Activated gamma-delta T cell treated with anti-CD3 and anti-CD28 coated beads, Interleukin-2, amount 50 U/mL, for 16 hours (primary cell): Measurements from ENCODE around the gene ZCCHC9.

ENCODE experiments used
- DNase-seq: peaks from one replicate; pipeline ENCODE4 v3.0.0-alpha.2; 2020; ENCODE audit warnings: low read depth

ZCCHC9 gene

GRCh38 chr5:81355291-81356251 lies 54.2 kb downstream of the ZCCHC9 start:
- no peak for DNase-seq

- DNase-seq = no peak
Observed at GRCh38 chr5:81359108-81359507, 57.7 kb downstream of the ZCCHC9 start.

DNA sequence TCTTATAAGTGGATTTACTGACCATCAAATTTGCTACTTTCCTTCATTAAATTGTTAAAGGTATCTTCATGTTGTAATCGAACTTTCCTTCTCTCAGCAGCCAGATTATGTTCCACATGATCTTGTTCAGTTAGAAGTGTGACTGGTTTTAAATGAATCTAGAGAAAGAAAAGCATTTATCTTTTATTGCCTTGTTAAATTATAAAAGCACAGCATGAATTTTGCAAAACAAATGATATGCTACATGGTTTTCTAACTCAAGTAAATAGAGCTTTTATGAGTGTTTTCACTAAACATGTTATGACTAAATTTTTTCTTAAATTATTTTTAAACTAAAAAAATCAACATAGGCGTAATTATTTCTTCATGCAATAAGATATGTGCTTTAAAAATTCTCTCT lies 58.5 kb downstream of the ZCCHC9 start:
- no peak for DNase-seq

- no peak for DNase-seq
Observed at GRCh38 chr5:81360640-81361039, 59.3 kb downstream of the ZCCHC9 start.

GRCh38 chr5:81361600-81361999 lies 60.2 kb downstream of the ZCCHC9 start:
- no peak for DNase-seq
